ENCODE measurements around the gene APIP.

The APIP gene

GRCh38 chr11:34833602-34834001 is 82.6 kb downstream of the APIP start:
- no peak overlapping the region for H3K4me3 ChIP-seq (ENCODE audit: low read depth, low read length)
- no peak for DNase-seq (ENCODE audit: low read depth)
- no peak for TF ChIP-seq CTCF (IDR thresholded peaks at IDR 0.05; ENCODE audit: insufficient read depth, low read depth, low read length, missing control alignments)
